ENCODE data around the gene CLCN4.

Gene CLCN4

DNA sequence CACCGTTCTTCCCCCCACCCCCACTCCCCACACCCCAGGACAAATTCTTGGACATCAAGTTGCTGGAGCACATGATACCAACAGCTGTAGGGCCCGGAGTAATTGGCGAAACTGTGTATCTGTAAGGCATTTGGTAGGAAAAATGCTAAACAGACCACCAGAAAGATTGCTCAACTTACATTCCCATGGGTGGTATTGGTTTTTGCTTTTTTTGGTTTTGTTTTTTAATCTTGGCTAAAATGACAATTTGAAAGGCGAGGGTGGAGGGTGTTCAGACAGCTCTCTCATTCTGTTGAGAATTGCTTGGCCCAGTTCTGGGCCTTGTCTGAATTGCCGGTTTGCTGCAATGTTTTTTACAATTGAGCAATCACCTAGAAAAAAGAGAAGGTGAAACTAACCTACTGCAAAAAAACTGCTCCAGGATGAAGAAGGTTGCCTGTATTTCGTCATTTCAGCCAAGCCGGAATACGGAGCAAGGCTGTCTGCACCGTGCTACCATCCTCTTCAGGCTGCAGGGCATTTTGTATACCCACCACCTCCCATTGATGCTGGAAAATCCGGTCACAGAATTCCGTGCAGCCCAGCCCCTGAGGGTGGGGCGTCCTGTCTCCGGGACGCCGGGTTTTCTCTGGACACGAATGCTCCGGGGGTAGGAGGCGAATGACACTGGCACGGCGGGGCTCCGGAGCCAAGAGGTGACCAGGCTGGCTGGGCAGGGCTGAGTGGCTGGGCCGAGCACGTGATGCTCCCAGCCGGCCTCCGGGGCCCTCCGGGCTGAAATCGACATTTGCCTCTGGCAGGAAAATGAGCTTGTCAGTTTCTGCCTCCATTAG lies at the start of gene CLCN4:
Gene CLCN4 (plus strand): TSS at position 777 of the 833 bp plus-strand sequence. CDS start 28,058 bp downstream, outside the sequence.
- peak; percentile 54 to 75 for DNase-seq

DNA sequence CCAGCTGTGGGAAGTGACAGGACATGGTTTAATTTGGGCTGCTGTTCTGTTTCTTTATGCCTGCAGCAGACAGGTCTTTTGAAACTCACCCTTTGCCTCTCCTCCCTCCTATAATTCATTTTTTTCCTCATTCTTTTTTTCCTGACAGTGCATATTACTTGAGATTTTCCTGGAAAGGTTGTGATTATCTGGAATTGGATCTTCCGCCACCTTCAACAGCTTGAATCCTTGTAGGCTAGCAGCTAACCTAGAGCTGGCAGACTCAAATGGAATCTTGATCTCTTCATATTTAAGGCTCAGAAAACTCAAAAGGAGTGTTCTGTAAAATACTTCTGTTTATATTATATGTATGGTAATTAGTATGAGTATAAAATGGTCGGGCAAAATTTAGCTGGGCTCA lies 49.3 kb upstream of the CLCN4 start:
- peak in 1 of 2 experiments; percentile 7 for DNase-seq

DNA sequence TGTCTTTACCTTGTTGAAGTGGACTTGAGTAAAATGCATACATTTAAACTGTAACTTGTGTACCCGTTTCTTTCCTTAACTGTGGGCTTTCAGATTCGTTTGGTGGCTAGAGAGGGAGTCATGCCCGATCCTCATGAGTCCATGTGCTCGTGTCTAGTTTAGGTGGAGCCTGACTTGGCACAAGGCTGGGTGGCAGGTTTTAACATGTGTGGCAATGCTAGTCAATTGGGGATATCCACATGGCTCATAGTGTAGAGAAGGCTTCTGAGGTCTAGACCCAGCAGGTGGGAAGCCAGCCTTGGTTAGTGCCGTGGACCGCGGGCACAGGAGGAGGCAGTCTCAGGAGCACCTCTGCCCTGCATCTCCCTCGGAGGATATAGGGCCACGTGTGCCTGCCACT lies 48.5 kb upstream of the CLCN4 start:
- peak; percentile 9 to 58 for DNase-seq

DNA sequence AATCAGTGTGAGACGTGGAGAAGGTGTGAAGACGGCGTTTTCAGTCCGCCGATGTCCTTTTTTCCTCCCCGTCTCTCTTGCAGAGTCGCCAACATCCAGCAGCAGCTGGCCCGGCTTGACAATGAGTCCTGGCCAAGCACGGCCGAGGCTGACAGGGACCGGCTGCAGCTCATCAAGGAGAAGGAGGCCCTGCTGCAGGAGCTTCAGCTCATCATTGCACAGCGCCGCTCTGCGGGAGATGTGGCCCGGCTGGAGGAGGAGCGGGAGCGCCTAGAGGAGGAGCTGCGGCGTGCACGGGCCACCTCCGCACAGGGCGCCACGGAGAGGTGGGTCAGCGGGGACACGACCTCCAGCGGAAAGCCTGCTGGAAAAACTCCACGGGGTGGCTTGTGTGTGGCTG lies 47.1 kb upstream of the CLCN4 start:
- no peak for DNase-seq

GRCh38 chrX:10110316-10110935 lies 46.3 kb upstream of the CLCN4 start:
- no peak for DNase-seq

GRCh38 chrX:10110984-10111363 lies 45.8 kb upstream of the CLCN4 start:
- no peak for DNase-seq

DNA sequence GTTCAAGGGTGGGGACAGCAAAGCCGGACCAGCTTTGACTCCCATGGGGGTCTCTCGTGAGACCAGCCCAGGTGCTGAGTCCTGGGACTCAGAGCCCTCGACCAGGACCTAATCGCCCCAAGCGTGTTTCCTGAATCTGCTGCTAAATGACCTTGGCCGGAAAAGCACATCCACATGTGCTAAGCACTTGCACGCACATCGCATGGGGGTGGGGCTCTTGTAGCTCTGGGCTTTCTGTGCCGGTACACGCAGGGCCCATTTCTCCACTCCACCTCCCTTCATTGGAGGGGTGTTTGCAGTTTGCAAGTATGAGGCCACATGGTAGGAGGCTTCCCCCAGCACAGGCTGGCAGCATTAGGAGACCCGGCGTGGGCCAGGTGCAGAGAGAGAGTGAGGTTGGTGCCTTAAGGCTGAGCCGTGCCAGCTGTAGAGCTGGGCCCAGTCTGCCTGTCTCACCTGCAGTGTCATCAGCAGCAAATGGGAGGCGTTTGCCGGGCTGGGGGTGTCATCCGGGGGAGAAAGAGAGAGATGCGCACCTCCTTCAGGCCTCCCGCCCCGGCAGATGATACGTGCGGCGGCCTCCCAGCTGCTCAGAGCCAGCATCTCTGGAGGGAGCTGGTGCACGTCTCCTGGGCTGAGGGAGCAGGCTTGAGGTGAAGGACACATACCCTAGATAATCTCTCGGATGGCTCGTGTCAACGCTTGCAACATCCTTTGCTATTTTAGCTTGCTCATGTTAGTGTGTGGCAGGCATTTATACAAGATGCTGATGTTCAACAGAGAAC lies 45.2 kb upstream of the CLCN4 start:
- no peak for DNase-seq

GRCh38 chrX:10112510-10112909 lies 44.3 kb upstream of the CLCN4 start:
- DNase-seq: no peak

DNA sequence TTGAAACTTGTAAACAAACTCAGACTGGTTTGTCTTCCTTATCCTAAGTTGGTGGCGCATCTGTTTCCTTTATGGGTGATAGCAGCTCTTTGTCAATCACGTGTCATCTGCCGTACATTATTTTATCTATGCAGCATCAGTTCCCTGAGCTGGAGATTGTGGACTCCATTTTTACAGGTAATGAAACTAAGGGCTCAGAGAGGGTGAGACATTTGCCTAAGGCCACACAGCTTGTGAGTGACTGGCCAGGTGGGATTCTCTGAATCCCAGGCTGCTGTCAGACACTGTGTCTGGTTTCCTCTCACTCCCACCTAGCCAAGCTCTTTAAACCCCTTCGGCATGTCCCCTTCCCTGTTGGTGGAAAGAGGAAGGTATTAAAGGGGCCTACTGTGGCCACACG lies 41.7 kb upstream of the CLCN4 start:
- no peak for DNase-seq

- no peak for DNase-seq
These were observed 39.5 kb upstream of the CLCN4 start for GRCh38 chrX:10117301-10117700.

DNA sequence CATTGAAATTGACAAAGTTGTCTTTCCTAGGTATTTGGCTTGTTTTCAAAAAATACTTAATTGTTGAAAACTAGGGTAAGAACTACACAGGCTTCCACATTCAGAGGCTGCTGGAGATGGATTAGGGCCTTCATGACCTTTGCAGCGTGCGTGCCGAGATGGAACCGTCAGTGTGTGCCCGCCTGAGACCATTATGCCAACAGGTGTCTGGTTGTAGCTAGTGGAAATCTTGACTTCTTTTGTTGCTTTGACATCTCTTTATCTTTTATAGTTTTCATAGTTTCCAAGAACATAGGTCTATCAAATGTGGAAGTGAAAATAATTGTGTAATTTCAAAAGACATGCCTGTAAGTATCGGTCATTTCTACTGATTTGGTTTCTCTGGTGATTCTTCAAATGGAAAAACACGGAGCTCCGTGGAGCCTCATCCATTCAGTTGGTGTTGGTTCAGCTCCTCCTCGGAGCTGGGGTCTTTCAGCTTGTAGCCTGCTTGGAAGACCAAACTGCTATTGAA lies 38.9 kb upstream of the CLCN4 start:
- no peak for DNase-seq

DNA sequence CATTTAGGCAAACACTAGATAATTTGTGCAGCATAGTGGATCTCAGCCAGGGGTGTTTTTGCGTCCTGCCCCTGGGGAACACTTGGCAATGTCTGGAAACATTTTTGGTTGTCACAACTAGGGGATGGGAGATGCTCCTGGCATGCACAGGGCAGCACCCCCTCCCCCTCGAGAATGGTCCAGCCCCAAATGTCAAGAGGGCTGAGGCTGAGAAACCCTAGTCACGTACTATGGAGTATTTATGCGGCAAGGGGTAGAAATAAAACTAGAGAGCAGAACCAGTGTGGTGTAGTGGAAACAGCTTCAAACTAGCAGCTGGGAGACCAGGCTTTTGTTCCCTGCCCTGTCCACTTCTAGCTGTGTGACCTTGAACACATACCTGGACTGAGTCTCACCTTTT lies 38.2 kb upstream of the CLCN4 start:
- no peak for DNase-seq

DNA sequence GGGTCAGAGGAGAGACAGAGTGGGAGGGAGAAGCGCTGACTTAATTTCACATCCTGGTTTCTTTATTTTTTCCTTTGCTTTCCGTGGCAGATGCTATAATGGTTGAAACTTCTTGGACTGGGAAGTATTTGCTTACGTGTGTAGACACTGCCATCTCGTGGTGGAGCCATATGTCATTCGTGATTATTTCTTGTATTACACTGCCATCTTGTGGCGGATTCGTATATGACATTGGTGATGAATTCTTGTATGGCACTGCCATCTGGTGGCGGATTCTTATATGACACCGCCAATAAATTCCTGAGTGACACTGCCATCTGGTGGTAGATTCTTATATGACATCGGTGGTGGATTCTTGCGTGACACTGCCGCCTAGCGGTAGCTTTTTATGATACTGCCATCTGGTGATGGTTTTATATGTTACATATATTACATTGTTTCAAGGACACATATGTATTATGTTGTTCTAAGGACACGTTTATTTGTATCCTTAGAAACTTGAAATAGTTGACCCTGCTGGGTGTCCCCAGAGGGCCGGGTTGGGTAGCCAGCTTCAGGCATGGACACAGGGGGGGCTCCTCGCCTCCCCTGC lies 37.3 kb upstream of the CLCN4 start:
- DNase-seq: peak; percentile 80 to 82

DNA sequence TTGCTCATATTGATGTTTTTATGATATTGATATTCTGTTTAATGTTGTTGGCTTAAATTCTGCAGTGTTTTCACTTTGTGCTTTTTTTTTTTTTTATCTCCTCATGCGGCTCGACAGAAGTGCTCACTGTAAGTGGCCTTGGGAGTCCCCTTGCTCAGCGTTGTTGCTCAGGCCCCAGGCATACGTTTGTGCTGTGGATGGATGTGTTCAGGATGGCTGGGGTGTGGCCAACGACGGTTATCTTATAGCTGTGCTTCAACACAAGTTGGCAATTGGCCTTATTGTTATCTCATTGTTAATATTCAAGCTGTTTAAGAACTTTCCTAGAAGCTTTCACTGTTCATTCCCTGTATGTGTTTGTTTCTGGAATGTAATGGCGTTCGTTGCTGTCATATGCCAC lies 36.4 kb upstream of the CLCN4 start:
- DNase-seq: no peak

DNA sequence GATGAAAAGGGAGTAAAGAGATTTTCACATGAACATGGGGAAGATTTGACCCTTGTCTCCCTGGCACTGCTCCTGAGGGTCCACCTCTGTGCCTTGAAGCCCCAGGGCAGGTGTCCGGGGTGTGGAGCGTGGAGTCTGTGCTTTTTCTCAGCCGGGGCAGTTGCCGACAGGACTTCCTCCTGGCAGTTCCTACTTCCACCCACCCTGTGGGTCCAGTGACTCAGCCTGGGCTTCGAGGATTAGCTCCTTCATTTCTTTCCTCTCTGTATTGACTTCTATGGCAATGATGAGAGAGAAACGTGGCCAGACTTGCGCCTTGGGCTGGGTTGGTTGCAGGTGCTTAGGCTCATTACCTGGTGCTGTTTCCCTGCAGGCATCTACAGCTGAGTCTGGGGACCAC lies 35.9 kb upstream of the CLCN4 start:
- DNase-seq: no peak

- DNase-seq: no peak
These were observed 35.0 kb upstream of the CLCN4 start for GRCh38 chrX:10121787-10122186.

GRCh38 chrX:10124506-10125247 lies 32.1 kb upstream of the CLCN4 start:
- no peak for DNase-seq

DNA sequence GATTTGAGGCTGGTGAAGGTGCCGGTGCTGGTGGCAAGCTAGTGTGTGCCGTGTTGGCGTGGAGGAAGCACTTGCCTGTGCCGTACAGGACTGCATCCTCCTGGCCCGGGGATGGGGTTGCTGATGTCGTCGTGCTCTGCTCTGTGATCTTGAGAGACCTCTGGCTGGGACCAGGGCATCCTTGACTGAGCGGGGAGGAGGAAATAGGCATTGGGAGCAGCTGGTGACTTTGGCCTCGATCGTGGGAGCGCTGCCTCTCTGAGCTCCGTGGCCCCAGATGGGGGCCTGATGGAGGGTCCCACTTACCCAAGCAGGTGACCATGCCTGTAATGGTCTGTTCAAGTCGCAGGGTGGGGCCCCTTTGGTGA lies 31.5 kb upstream of the CLCN4 start:
- DNase-seq: no peak

DNA sequence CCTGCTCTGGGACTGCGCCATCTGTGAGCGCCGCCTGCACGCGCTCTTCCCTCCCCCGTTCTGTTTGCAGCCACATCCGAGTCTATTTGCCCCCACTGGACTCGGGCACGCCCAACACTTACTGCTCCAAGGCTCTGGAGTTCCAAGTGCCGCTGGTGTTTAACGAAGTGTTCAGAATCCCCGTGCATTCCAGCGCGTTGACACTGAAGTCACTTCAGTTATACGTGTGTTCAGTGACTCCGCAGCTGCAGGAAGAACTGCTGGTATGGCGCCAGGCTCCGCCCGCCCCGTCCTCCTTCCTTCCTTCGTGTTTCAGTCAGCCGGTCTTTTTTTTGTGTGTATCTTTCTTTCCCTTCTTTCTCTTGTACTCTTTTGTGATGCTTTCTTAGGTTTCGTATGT lies 30.7 kb upstream of the CLCN4 start:
- no peak for DNase-seq

DNA sequence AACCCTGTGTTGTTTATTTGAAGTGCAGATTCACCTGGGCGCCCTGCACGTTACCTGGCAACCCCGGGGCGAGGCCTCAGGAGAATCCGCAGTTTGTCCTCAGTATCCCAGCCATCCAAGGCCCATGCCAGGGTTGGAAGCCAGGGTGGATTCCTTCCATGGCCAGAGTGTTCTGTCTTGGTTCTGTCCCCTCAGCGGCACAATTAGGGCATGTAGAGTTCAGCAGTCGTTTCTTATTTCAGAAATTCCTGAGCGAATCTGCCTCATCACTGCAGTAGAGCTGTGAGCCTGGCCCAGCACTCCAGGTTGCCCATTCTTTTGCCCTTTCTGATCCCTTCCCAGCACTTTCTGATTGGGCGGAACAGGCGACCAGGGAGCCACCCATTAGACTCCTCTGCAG lies 29.9 kb upstream of the CLCN4 start:
- no peak for DNase-seq

DNA sequence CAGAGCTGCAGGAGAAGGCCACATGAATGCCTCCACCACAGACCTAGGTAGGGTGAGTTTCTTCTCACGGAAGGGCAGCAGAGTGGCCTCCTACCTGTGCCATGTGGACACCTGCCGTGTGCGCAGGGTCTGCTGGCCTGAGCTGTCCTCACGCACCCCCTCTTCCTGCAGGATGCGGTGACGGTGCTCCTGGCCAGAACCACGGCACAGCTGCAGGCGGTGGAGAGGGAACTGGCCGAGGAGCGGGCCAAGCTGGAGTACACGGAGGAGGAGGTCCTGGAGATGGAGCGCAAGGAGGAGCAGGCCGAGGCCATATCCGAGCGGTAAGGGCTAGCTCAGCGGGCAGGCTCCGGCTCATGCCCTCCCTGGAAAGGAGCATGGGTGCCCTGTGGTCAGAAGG lies 28.4 kb upstream of the CLCN4 start:
- no peak for DNase-seq

GRCh38 chrX:10129229-10129628 lies 27.5 kb upstream of the CLCN4 start:
- no peak for DNase-seq

GRCh38 chrX:10130354-10130753 lies 26.4 kb upstream of the CLCN4 start:
- DNase-seq: no peak

Data from NCI-H2081 (cell line).